Measurements from ENCODE around the gene IL18R1.

Gene IL18R1

DNA sequence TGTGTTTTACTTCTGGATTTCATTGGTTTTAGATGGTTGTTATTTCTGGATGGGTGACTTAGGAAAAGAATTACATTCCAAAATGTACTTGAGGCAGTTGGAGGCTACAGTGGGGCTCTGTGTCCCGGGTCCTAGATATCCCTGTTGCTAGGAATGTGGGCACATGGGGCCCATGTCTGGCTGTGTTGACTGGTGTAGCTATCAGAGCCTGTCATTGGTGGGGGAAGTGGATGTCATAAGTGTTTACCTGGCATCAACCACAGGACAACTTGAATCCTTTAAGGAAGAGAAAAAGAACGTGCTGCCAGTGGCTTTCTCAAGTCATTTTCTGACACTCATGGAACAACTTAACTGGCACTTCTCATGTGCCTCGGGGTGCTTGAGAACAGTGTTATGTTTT, 30.4 kb downstream of the IL18R1 start:
- no peak overlapping the region for H2AK5ac ChIP-seq (ENCODE audit: low read length)

DNA sequence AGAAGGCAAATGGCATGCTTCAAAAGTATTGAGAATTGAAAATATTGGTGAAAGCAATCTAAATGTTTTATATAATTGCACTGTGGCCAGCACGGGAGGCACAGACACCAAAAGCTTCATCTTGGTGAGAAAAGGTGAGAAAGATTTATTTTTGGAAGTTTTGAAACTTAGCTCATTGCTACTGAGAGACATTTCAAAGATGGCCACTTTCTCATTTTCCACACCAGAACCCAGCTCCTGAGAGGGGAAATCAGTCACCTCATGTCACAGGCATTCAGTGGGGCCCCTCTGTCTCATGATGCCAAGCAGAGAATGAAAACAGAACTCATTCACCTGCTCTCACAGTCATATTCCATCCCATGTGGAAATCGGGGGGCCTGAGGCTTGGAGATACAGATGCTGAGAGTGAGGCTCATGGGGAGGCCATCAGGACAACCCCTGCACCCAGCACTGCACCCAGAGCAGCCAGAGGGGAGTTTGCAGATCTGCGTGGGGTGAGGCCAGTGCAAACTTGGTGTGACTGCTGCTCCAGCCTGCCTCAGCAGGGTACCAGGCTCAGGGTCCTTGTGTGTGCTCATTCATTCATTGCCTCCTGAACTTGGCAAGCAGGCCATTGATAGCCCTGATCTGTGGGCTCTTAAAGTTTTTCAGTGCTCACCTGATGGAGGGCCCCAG, 31.4 kb downstream of the IL18R1 start:
- H4K8ac ChIP-seq (ENCODE audit: low read depth, low read length) = no peak overlapping the region

More for the DNA sequence above, 30.4 kb downstream of the IL18R1 start:
- DNase-seq = no peak
- H2BK15ac ChIP-seq (replicated peaks; ENCODE audit: low read depth) = no peak overlapping the region
- H3K56ac ChIP-seq (ENCODE audit: low read length) = no peak overlapping the region
- no peak overlapping the region for H3K23ac ChIP-seq (ENCODE audit: low read length)
- no peak overlapping the region for H3K9ac ChIP-seq (ENCODE audit: low read length)
- no peak overlapping the region for H4K5ac ChIP-seq (ENCODE audit: low read length)
- H2BK5ac ChIP-seq (ENCODE audit: low read length) = no peak overlapping the region
- H3K79me1 ChIP-seq (ENCODE audit: low read length) = no peaks in the 10 kb centered on the region
- H3K18ac ChIP-seq (ENCODE audit: low read length) = no peak overlapping the region
- no peak overlapping the region for H3K27ac ChIP-seq (ENCODE audit: low read depth, low read length)
- H3K4ac ChIP-seq (ENCODE audit: low read depth, low read length) = no peak overlapping the region
- no peak overlapping the region for H4K8ac ChIP-seq (ENCODE audit: low read depth, low read length)
- no peaks in the 10 kb centered on the region for H3K27me3 ChIP-seq (ENCODE audit: insufficient read depth, low read length, poor library complexity)
- H2BK120ac ChIP-seq (ENCODE audit: low read depth, low read length) = no peak overlapping the region
- no peaks in the 10 kb centered on the region for H3K36me3 ChIP-seq (ENCODE audit: control insufficient read depth, insufficient read depth, low read length)
- WGBS (ENCODE audit: extremely low coverage, insufficient coverage, low lambda C conversion rate) = no CpG with 5 or more reads among the region's 3 CpGs
- no peak overlapping the region for H3K4me3 ChIP-seq (ENCODE audit: low read length)
- H3K79me2 ChIP-seq (ENCODE audit: control insufficient read depth, insufficient read depth, low read length) = no peaks in the 10 kb centered on the region
- no peaks in the 10 kb centered on the region for H3K4me1 ChIP-seq (ENCODE audit: control insufficient read depth, low read depth, low read length)
- no peak overlapping the region for H3K4me2 ChIP-seq (ENCODE audit: low read length)

DNA sequence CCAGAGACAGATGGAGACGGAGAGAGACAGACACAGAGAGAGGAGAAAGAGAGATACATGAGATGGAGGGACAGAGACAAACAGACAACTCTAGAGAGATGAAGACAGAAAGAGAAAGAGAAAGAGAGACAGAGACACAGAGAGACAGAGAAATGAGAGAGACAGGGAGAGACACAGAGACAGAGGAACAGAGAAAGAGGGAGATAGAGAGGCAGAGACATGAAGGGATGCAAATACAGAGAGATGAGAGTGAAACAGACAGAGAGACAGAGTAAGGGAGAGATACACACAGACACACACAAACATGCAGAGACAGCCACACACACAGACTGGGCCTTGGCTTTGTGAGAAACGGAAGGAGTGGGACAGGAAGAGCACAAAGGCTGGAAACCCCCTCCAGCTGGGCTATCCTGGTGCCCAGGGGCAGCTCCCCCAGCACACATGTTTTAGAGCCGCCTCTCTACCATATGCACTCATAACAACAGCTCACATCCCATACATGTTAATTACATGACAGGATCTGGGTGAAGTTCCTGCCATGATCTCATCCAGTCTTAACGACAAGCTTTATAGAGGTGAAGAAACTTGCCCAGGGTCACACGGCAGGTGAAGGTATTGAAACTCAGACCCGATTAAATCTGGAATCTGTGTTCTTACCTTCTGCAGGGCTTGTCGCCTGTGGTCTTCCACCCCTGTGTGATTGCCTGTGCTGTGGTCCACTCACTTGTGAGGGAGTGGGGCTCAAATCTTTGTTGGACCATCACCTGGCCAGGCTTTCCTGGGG, 32.4 kb downstream of the IL18R1 start:
- H3K27me3 ChIP-seq (ENCODE audit: insufficient read depth, low read length, poor library complexity) = no peaks in the 10 kb centered on the region
- H3K4me1 ChIP-seq (ENCODE audit: control insufficient read depth, low read depth, low read length) = no peaks in the 10 kb centered on the region
- H2BK120ac ChIP-seq (ENCODE audit: low read depth, low read length) = no peak overlapping the region
- H2AK5ac ChIP-seq (ENCODE audit: low read length) = no peak overlapping the region
- no peak overlapping the region for H4K5ac ChIP-seq (ENCODE audit: low read length)
- no peaks in the 10 kb centered on the region for H3K79me2 ChIP-seq (ENCODE audit: control insufficient read depth, insufficient read depth, low read length)
- H3K4me2 ChIP-seq (ENCODE audit: low read length) = no peak overlapping the region
- H2BK5ac ChIP-seq (ENCODE audit: low read length) = no peak overlapping the region
- no peak overlapping the region for H3K56ac ChIP-seq (ENCODE audit: low read length)
- no peaks in the 10 kb centered on the region for H3K79me1 ChIP-seq (ENCODE audit: low read length)
- no peak overlapping the region for H3K23ac ChIP-seq (ENCODE audit: low read length)
- DNase-seq = no peak
- WGBS (ENCODE audit: extremely low coverage, insufficient coverage, low lambda C conversion rate) = no CpG with 5 or more reads among the region's 7 CpGs
- H3K27ac ChIP-seq (ENCODE audit: low read depth, low read length) = no peak overlapping the region
- no peak overlapping the region for H2BK15ac ChIP-seq (replicated peaks; ENCODE audit: low read depth)
- no peak overlapping the region for H3K4me3 ChIP-seq (ENCODE audit: low read length)
- H3K4ac ChIP-seq (ENCODE audit: low read depth, low read length) = no peak overlapping the region
- H3K9ac ChIP-seq (ENCODE audit: low read length) = no peak overlapping the region
- H3K36me3 ChIP-seq (ENCODE audit: control insufficient read depth, insufficient read depth, low read length) = no peaks in the 10 kb centered on the region
- no peak overlapping the region for H4K8ac ChIP-seq (ENCODE audit: low read depth, low read length)
- H3K18ac ChIP-seq (ENCODE audit: low read length) = no peak overlapping the region

More for the DNA sequence above, 31.4 kb downstream of the IL18R1 start:
- Histone ChIP-seq H3K56ac (ENCODE audit: low read length) (no peak overlapping the region), H3K4me2 (ENCODE audit: low read length) (no peak overlapping the region), H2BK15ac (replicated peaks; ENCODE audit: low read depth) (no peak overlapping the region), H3K36me3 (ENCODE audit: control insufficient read depth, insufficient read depth, low read length) (no peaks in the 10 kb centered on the region), H4K5ac (ENCODE audit: low read length) (no peak overlapping the region), H3K4ac (ENCODE audit: low read depth, low read length) (no peak overlapping the region), H3K27ac (ENCODE audit: low read depth, low read length) (no peak overlapping the region), H3K4me1 (ENCODE audit: control insufficient read depth, low read depth, low read length) (no peaks in the 10 kb centered on the region), H3K23ac (ENCODE audit: low read length) (no peak overlapping the region), H3K79me1 (ENCODE audit: low read length) (no peaks in the 10 kb centered on the region), H3K4me3 (ENCODE audit: low read length) (no peak overlapping the region), H2AK5ac (ENCODE audit: low read length) (no peak overlapping the region), H3K9ac (ENCODE audit: low read length) (no peak overlapping the region), H3K18ac (ENCODE audit: low read length) (no peak overlapping the region), H3K79me2 (ENCODE audit: control insufficient read depth, insufficient read depth, low read length) (no peaks in the 10 kb centered on the region), H2BK5ac (ENCODE audit: low read length) (no peak overlapping the region), H2BK120ac (ENCODE audit: low read depth, low read length) (no peak overlapping the region), H3K27me3 (ENCODE audit: insufficient read depth, low read length, poor library complexity) (no peaks in the 10 kb centered on the region)
- no CpG with 5 or more reads among the region's 3 CpGs for WGBS (ENCODE audit: extremely low coverage, insufficient coverage, low lambda C conversion rate)
- no peak for DNase-seq

DNA sequence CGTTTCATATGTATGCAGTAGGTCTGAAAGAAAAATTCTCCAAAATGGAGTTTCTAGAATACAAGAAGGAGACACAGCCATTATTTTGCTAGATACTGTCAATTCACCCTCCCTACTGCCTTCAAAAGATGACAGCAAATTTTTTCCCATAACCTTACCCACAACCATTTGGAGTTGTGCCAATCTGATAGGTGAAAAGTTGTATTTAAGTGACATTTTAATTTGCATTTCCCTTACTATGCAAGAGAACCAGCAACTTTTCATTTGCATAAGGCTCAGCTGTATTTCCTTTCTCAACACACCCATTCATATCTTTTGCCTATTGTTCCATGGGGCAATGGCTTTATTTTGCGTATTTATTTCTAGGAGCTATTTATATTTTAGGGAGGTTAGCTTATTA, 36.0 kb downstream of the IL18R1 start:
- H3K56ac ChIP-seq (ENCODE audit: low read length) = no peak overlapping the region
- no peaks in the 10 kb centered on the region for H3K36me3 ChIP-seq (ENCODE audit: control insufficient read depth, insufficient read depth, low read length)
- no peak overlapping the region for H3K4ac ChIP-seq (ENCODE audit: low read depth, low read length)
- no peak overlapping the region for H4K5ac ChIP-seq (ENCODE audit: low read length)
- H2AK5ac ChIP-seq (ENCODE audit: low read length) = no peak overlapping the region
- H3K79me1 ChIP-seq (ENCODE audit: low read length) = no peaks in the 10 kb centered on the region
- H3K27me3 ChIP-seq (ENCODE audit: insufficient read depth, low read length, poor library complexity) = no peaks in the 10 kb centered on the region
- no peaks in the 10 kb centered on the region for H3K4me1 ChIP-seq (ENCODE audit: control insufficient read depth, low read depth, low read length)
- no peak overlapping the region for H3K4me3 ChIP-seq (ENCODE audit: low read length)
- H3K23ac ChIP-seq (ENCODE audit: low read length) = no peak overlapping the region
- no peak overlapping the region for H2BK15ac ChIP-seq (replicated peaks; ENCODE audit: low read depth)
- no peak overlapping the region for H2BK5ac ChIP-seq (ENCODE audit: low read length)
- H3K4me2 ChIP-seq (ENCODE audit: low read length) = no peak overlapping the region
- H3K79me2 ChIP-seq (ENCODE audit: control insufficient read depth, insufficient read depth, low read length) = no peaks in the 10 kb centered on the region
- no peak overlapping the region for H3K27ac ChIP-seq (ENCODE audit: low read depth, low read length)
- no peak overlapping the region for H3K18ac ChIP-seq (ENCODE audit: low read length)
- no peak overlapping the region for H2BK120ac ChIP-seq (ENCODE audit: low read depth, low read length)
- no CpG with 5 or more reads among the region's 2 CpGs for WGBS (ENCODE audit: extremely low coverage, insufficient coverage, low lambda C conversion rate)
- H3K9ac ChIP-seq (ENCODE audit: low read length) = no peak overlapping the region
- no peak overlapping the region for H4K8ac ChIP-seq (ENCODE audit: low read depth, low read length)
- no peak for DNase-seq

DNA sequence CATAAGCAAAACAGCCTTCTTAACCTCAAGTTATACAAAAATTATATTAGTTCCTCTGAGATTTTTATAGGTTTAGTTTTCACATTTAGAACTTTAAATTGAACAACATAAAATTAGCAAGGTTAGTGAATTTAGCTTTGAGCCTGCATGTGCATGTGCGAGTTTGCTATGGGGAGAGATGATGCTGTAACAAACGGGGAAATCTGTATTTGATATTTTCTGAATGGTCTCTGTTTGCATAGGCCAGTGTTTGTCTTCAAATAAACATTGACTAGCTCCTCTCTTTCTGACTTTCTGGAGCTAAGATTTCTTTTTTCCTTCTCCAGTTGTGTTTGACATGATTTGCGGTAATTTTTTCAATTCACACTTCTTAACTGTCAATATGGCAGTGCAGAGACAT, 36.5 kb downstream of the IL18R1 start:
- no peak for DNase-seq
- Histone ChIP-seq H3K4me3 (ENCODE audit: low read length) (no peak overlapping the region), H3K18ac (ENCODE audit: low read length) (no peak overlapping the region), H3K27me3 (ENCODE audit: insufficient read depth, low read length, poor library complexity) (no peaks in the 10 kb centered on the region), H3K79me1 (ENCODE audit: low read length) (no peaks in the 10 kb centered on the region), H3K36me3 (ENCODE audit: control insufficient read depth, insufficient read depth, low read length) (no peaks in the 10 kb centered on the region), H3K4me1 (ENCODE audit: control insufficient read depth, low read depth, low read length) (no peaks in the 10 kb centered on the region), H4K8ac (ENCODE audit: low read depth, low read length) (no peak overlapping the region), H3K23ac (ENCODE audit: low read length) (no peak overlapping the region), H2BK15ac (replicated peaks; ENCODE audit: low read depth) (no peak overlapping the region), H3K4me2 (ENCODE audit: low read length) (no peak overlapping the region), H3K27ac (ENCODE audit: low read depth, low read length) (no peak overlapping the region), H3K9ac (ENCODE audit: low read length) (no peak overlapping the region), H2BK120ac (ENCODE audit: low read depth, low read length) (no peak overlapping the region), H3K79me2 (ENCODE audit: control insufficient read depth, insufficient read depth, low read length) (no peaks in the 10 kb centered on the region), H2BK5ac (ENCODE audit: low read length) (no peak overlapping the region), H4K5ac (ENCODE audit: low read length) (no peak overlapping the region), H3K4ac (ENCODE audit: low read depth, low read length) (no peak overlapping the region), H3K56ac (ENCODE audit: low read length) (no peak overlapping the region), H2AK5ac (ENCODE audit: low read length) (no peak overlapping the region)
- no CpG with 5 or more reads among the region's 3 CpGs for WGBS (ENCODE audit: extremely low coverage, insufficient coverage, low lambda C conversion rate)

Measured in mesendoderm (in vitro differentiated cells).